GM23338 (cell line): ENCODE results near the gene SCP2.

Source experiments
- CTCF ChIP-seq, 2 experiments: fragments of 200-600 bp in 1 of 2; sonication (generic) in 1 of 2; conservative IDR thresholded peaks; 2 replicates each; pipeline versions ENCODE4 v1.5.1 to v1.6.1; 2016 to 2017; ENCODE audit warnings: antibody characterized with exemption in 2 of 2, low read depth in 2 of 2, mild to moderate bottlenecking in 2 of 2, moderate library complexity in 1 of 2
- EZH2 ChIP-seq: fragments of 200-600 bp; sonication (generic); IDR thresholded peaks from one replicate; pipeline ENCODE4 v1.8.0; 2017; ENCODE audit warnings: antibody characterized with exemption, mild to moderate bottlenecking, low read depth; ENCODE audit not compliant: unreplicated experiment
- JUNB ChIP-seq: IDR thresholded peaks from one replicate; pipeline ENCODE4 v1.6.1; 2016; ENCODE audit warnings: antibody characterized with exemption; ENCODE audit not compliant: unreplicated experiment
- POLR2AphosphoS5 ChIP-seq: IDR thresholded peaks from 2 replicates; pipeline ENCODE4 v1.6.1; 2016; ENCODE audit warnings: antibody characterized with exemption, low read depth

- TF ChIP-seq CTCF (conservative IDR thresholded peaks at IDR 0.05; ENCODE audit: low read depth in 2 of 2) (no peak), JUNB (no peak), POLR2AphosphoS5 (no peak), EZH2 (no peak)
These were observed 153.0 kb downstream of the SCP2 start for GRCh38 chr1:53080041-53080440.
